ENCODE data around the gene RCSD1. TPM values are rescaled to one million over a fixed set of nuclear protein-coding genes. Genes with fewer than 3 reads are reported as not detected.

RCSD1 gene
- total RNA-seq, 2 donors from 2014 or later: 4.7 to 5.7 TPM

DNA sequence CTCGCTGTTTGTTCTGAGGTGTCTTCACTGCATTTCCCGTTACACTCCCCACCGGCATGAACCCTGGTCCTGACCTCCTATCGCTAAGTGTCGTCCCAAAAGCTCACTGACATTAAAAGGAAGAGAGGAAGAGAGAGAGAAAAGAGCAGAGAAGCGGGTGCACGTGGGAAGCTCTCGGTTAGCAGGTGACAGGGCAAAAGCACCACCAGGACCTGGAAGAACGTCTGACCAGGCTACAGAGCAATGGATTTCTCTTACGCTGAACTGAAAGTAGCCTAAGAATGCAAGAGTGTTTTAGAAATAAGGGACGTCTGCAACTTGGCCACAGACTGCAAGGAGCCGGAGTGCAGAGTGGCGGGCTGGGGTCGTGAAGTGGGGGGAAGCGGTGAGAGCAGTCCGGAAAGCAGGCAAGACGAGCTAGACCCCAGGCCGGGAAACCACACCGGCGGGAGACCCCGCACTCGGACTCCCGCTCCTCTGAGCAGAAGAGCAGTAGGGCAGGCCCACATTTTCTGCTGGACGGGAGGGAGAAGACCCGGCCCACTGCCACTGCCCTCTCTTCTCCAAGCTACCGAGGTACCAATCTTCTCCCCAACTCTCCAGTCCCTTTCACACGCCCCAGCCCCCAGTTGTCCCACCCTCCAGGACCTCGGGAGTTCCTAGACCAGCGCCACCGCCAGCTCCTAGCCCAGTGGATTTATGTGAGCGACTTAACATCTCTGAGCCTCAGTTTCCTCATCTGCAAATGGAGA is 83.5 kb downstream of the RCSD1 start:
- intact Hi-C loops (cut with DNase I): loop anchor here (10.0 kb wide), 2 partner anchors 221 to 371 kb away; partner anchors contain the start of genes DCAF6 and MPC2
- Histone ChIP-seq H3K36me3 (no peaks in the 10 kb centered on the region), H3K4me3 (peak overlapping the region; percentile 46), H3K4me1 (no peaks in the 10 kb centered on the region), H3K27me3 (no peaks in the 10 kb centered on the region), H3K9me3 (no peaks in the 10 kb centered on the region), H3K27ac (peak overlapping the region; percentile 75), H3K9ac (ENCODE audit: low read depth in 2 of 2, low read length in 2 of 2) (peak overlapping the region; percentile 75 to 83)
- no peak for TF ChIP-seq CTCF (IDR thresholded peaks at IDR 0.05)
- peak; percentile 50 for DNase-seq

GRCh38 chr1:167714098-167714438 is 84.0 kb downstream of the RCSD1 start:
- H3K9me3 ChIP-seq: no peaks in the 10 kb centered on the region
- H3K27ac ChIP-seq: peak overlapping the region; percentile 75
- no peaks in the 10 kb centered on the region for H3K4me1 ChIP-seq
- intact Hi-C loops (cut with DNase I): loop anchor here (10.0 kb wide), 2 partner anchors 221 to 371 kb away; partner anchors contain the start of genes DCAF6 and MPC2
- peak; percentile 88 for DNase-seq
- TF ChIP-seq CTCF (IDR thresholded peaks at IDR 0.05): no peak
- H3K4me3 ChIP-seq: peak overlapping the region; percentile 46
- H3K27me3 ChIP-seq: no peaks in the 10 kb centered on the region
- no peaks in the 10 kb centered on the region for H3K36me3 ChIP-seq
- H3K9ac ChIP-seq (ENCODE audit: low read depth in 2 of 2, low read length in 2 of 2): peak overlapping the region; percentile 75 to 83

DNA sequence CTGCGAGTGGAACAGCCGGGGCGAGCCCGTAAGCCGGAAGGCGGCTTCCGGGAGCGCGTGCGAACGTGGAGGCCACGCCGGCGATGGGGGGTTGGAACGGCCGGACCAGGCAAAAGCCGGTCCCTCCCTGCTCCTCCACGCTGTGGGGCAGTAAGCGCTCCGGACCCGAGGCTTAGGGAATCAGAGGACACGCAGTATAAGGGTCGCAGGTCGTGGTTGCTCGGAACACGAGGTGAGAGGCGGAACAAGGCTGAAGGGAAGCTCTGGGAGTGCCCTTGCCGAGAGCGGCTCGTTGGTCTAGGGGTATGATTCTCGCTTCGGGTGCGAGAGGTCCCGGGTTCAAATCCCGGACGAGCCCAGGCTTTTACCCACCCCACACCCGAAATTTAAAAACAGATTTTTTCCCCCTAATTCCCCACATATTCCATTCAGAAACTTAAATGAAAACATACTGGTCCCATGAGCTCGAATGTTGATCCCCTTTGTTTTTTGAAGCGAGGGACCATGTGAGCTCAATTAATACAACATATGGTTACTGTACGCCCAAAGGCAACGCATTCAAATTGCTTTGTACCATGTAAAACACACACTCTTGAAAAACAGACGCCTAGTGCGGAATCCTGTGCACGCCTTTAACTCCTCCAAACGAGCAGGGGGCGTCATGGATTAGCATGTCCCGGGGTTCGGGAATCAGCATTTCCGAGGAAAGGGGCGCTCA is 84.6 kb downstream of the RCSD1 start:
- peak overlapping the region; percentile 75 to 83 for H3K9ac ChIP-seq (ENCODE audit: low read depth in 2 of 2, low read length in 2 of 2)
- H3K4me3 ChIP-seq: peak overlapping the region; percentile 46
- TF ChIP-seq CTCF (IDR thresholded peaks at IDR 0.05): no peak
- H3K27ac ChIP-seq: peak overlapping the region; percentile 75
- intact Hi-C loops (cut with DNase I): loop anchor here (10.0 kb wide), 2 partner anchors 220 to 370 kb away; partner anchors contain the start of genes DCAF6 and MPC2
- no peaks in the 10 kb centered on the region for H3K27me3 ChIP-seq
- DNase-seq: peak; percentile 96
- H3K36me3 ChIP-seq: no peaks in the 10 kb centered on the region
- H3K4me1 ChIP-seq: no peaks in the 10 kb centered on the region
- H3K9me3 ChIP-seq: no peaks in the 10 kb centered on the region

GRCh38 chr1:167715157-167715999 is 85.3 kb downstream of the RCSD1 start:
- no peaks in the 10 kb centered on the region for H3K27me3 ChIP-seq
- H3K9ac ChIP-seq (ENCODE audit: low read depth in 2 of 2, low read length in 2 of 2): peak overlapping the region in 1 of 2 donors; percentile 83
- DNase-seq: peak; percentile 94
- H3K9me3 ChIP-seq: no peaks in the 10 kb centered on the region
- peak overlapping the region; percentile 75 for H3K27ac ChIP-seq
- TF ChIP-seq CTCF (IDR thresholded peaks at IDR 0.05): peak; percentile 76
- intact Hi-C loops (cut with DNase I): loop anchor here (10.0 kb wide), 2 partner anchors 219 to 369 kb away; partner anchors contain the start of genes DCAF6 and MPC2
- no peaks in the 10 kb centered on the region for H3K36me3 ChIP-seq
- no peaks in the 10 kb centered on the region for H3K4me1 ChIP-seq
- peak overlapping the region; percentile 46 for H3K4me3 ChIP-seq

DNA sequence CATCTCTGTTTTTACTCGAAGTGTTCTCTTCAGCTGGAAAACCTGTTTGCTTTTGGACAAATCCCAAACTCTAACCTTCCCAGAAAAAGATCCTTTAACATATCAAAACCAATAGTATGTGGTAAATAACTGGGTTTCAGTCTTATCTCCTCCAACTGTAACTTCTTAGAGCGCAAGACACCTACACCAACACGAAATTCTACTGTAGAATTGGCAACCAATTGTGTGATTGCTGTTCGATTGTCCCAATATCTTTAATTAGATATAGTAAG is 85.9 kb downstream of the RCSD1 start:
- no peak for TF ChIP-seq CTCF (IDR thresholded peaks at IDR 0.05)
- Histone ChIP-seq H3K27me3 (no peaks in the 10 kb centered on the region), H3K4me3 (peak overlapping the region; percentile 46), H3K9ac (ENCODE audit: low read depth in 2 of 2, low read length in 2 of 2) (peak overlapping the region in 1 of 2 donors; percentile 83), H3K9me3 (no peaks in the 10 kb centered on the region), H3K4me1 (no peaks in the 10 kb centered on the region), H3K36me3 (no peaks in the 10 kb centered on the region), H3K27ac (peak overlapping the region; percentile 75)
- no peak for DNase-seq
- intact Hi-C loops (cut with DNase I): loop anchor here (10.0 kb wide), 2 partner anchors 219 to 369 kb away; partner anchors contain the start of genes DCAF6 and MPC2

Data from colonic mucosa (tissue), 4 donors.